CD4-positive, alpha-beta T cell treated with Interleukin-4 for 1 hour (primary cell): Measurements from ENCODE around the gene TEPSIN.
A peak's percentile ranks its signal among the peaks of the same experiment; 100 is the strongest.

ENCODE experiments used
- DNase-seq, 2 donors: peaks; one replicate each; pipeline ENCODE4 v3.0.0-alpha.2; 2020 to 2022

TEPSIN gene, protein sequence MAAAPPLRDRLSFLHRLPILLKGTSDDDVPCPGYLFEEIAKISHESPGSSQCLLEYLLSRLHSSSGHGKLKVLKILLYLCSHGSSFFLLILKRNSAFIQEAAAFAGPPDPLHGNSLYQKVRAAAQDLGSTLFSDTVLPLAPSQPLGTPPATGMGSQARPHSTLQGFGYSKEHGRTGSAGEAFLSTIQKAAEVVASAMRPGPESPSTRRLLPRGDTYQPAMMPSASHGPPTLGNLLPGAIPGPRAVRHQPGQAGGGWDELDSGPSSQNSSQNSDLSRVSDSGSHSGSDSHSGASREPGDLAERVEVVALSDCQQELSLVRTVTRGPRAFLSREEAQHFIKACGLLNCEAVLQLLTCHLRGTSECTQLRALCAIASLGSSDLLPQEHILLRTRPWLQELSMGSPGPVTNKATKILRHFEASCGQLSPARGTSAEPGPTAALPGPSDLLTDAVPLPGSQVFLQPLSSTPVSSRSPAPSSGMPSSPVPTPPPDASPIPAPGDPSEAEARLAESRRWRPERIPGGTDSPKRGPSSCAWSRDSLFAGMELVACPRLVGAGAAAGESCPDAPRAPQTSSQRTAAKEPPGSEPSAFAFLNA

DNA sequence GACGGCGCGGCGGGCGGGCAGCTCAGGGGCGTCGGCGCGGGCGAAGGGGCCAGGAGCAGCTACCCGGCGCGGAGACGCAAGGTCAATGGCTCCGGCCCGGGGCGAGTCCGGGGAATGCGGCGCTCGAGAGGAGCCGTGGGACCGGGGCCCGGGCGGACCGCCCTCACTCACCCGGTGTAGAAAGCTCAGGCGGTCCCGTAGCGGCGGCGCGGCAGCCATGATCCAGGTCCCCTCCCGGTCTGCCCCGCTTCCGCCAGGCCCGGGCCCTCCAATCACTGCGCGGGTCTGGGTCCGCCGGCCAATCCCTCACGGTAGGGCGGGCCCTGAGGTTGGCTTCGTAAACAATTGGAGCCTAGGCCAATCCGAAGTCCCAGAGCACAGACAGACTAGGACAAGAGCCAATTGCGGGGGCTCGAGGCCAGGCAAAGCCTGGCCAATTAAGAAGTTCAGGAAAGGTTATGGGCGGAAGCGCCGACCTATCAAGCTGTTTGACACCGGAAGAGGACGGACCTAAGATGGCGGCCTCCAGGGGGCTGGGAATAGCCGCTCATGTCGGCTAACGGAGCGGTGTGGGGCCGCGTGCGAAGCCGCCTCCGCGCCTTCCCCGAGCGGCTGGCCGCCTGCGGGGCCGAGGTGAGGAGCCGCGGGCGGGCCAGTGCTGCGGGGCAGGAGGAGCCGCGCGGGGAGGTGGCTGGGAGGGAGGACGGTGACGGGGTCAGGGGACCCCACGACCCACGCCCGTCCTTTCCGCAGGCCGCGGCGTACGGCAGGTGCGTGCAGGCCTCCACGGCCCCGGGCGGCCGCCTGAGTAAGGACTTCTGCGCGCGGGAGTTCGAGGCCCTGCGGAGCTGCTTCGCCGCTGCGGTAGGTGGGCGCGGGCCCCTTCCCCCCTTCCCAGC is at the start of gene TEPSIN, which contains the start of gene NDUFAF8:
Gene TEPSIN (minus strand): TSS at position 241 of the 899 bp plus-strand sequence. CDS start 22 bp downstream, at position 219.
Gene NDUFAF8 (plus strand): TSS at position 504 of the 899 bp plus-strand sequence. CDS start 46 bp downstream, at position 550.
- DNase-seq = peak; percentile 98

DNA sequence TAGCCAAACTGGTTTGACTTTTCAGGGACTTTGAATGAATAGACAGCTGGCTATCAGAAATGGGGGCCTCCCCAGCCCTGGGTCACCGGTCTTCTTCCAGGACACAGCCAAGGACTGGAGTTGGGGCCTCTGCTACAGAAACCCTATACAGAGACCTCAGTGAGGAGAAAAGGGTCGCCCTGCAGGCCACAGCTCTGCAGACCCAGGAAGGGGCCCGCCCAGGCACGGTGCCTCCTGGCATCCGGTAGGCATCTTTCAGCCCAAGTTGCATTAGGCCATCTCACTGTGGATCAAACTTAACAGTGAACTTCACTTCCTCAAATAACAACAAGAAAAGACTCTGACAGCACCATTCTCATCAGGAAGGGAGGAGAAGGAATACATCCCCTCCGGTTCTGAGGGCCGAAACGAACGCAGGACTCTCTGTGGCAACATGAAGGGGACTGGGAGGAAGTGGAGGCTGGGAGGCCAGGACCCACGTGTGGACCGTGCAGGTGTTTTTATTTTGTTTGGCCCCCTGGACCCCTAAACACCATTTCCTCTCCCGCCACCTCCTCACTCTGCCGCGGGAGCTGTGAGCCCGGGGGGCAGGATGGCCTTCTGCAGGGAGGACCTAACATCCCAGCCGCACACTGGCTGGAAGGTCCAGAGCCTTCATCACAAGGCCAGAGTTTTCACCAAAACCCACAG is 49.0 kb upstream of the TEPSIN start:
- DNase-seq = no peak

DNA sequence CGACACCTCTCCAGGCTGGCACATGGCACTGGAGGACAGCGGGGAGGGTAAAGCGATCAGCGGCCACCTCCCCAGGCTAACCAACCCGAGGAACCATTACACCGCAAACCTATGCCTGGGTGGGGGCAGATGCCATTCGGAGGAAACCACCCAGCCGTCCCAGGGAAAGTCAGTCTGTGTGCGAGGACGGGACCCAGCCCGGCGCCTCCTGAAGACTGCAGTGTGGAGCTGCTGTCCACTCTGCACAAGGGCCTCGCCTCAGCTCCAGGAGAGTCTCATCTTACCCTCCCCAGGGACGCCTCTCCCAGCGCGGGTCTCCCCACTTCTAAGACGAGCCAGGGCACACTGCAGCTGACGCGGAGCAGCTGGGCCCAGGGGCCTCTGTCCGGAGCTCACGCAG is 48.3 kb upstream of the TEPSIN start:
- no peak for DNase-seq

DNA sequence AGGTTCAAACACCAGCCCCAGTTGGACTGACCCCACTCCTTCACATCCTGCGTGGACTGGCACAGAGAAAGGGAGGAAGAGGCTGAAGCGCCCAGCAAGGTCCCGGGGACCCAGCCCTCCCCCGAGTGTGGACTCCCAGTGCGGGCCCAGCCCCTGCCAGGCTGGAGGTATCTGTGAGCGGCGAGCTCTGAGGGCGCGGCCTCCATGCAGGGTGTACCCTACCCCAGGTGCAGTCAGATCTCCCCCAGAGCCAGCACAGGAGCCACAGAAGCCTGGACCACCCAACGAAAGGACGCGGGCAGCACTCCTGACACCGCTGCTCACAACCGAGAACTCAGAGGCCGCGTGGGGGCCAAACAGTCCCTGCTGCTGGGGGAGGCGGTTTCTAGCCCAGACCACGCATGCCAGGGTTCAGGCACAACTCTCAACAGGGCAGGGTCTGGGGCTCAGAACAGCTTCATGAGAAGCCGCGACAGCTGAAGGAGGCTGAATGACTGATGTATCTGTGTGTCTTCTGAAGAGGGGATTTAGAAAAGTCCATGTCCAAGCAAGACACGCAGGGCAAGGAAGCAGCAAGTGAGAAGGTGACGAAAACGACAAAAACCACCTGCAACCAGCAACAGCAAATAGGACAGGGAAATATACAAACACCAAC is 47.8 kb upstream of the TEPSIN start:
- DNase-seq = no peak

DNA sequence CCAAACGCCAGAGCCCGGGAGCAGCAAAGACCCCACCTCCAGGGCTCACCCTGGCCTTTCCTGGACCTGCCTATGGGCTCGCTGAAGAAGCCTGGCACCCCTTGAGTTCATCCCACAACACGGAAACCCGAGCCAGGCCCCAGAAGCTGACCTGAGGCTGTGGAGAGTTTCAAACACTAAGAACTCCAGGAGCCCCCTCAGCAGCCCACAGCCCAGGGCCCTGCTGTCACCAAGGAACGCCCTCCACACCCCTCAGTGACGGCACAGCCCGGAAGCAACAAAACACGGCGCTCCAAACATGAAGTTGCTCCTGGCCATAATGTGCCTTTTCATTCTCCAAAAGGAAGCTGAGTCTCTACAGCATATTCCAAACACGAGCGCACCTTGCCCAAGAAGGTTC is 47.0 kb upstream of the TEPSIN start:
- no peak for DNase-seq

DNA sequence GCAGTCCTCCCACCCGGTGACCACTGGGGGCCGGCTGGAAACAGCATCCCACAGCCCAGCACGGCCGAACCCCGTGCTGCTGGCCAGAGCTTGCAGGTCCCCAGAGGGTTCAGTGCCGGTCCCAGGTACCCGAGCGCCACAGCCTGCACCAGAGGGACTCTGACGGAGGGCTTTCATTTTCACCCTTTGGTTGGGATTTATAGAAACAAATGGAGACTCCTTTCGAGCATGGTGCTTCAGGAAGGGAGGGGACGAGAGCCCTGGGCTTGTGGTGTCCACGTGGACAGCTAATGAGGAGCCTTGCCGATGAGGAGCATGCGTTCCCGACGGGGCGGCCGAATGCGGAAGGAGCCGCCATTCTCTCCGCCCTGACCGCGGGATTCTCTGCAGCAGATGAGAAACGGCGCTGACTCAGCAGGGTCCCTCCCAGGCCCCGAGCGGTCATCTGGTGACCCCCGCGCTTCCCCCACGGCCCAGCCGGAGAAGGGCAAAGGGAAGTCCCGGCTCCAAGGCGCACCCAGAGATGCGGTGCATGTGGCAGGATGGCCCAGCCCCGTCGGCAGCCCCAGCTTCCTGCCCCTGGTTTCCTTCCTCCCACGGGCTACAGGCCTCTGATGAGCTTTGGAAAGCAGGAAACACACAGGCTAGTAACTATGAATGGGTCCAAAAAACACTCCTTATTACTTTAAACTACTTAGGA is 46.5 kb upstream of the TEPSIN start:
- DNase-seq = peak; percentile 61 to 83

DNA sequence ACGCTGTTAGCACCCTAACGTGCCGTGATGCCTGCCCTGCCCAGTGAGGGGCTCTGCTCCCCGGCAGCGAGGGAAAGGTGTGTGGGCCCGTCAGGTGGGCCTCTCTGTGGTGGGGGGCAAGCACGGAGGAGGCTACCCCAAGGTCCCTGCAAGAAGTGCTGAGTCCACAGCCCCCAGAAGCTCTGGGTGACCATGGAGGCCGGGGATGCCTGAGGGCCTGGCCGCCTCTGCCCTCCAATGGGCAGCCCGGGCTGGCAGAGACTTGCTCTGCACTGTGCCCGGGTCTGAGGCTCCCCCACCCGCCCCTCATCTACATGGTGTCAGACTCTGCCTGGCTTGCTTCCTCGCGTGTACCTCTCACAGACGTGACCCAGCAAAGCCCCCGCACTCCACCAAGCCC is 44.0 kb upstream of the TEPSIN start:
- DNase-seq = no peak

DNA sequence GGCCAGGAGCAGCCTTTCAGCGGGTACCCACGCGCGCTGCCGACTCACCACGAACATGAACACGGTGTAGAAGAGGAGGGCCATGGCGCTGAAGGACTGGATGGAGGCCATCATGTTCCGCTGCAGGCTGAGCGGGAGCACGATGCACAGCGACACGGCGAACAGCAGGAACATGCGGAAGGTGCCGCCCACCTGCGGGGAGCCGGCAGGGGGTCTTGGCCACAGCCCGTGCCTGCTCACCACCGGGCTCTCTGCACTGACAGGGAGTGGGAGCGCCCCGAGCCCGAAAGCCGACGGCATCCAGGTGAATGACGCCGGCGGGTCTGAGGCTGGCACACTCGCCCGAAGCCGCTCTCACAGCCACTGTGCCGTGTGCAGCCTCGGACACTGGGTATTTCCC is 43.3 kb upstream of the TEPSIN start:
- DNase-seq = no peak

DNA sequence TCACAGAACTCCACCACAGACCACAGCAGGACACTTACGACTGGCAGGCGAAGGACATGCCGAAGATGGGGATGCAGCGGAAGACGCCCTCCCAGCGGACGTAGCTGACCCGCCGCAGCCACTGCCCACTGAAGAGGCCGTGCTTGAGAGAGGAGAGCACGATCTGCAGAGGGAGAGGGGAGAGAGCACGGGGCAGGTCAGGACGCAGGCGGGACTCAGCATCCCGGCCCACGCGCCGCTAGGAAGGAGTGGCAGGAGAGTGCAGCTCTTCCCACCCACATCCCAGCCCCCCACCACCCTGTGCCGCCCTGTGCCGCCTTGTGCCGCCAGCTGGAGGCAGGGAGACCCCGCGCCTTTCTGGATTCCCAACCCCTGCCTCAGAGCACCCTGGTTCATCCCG is 41.7 kb upstream of the TEPSIN start:
- DNase-seq = no peak

DNA sequence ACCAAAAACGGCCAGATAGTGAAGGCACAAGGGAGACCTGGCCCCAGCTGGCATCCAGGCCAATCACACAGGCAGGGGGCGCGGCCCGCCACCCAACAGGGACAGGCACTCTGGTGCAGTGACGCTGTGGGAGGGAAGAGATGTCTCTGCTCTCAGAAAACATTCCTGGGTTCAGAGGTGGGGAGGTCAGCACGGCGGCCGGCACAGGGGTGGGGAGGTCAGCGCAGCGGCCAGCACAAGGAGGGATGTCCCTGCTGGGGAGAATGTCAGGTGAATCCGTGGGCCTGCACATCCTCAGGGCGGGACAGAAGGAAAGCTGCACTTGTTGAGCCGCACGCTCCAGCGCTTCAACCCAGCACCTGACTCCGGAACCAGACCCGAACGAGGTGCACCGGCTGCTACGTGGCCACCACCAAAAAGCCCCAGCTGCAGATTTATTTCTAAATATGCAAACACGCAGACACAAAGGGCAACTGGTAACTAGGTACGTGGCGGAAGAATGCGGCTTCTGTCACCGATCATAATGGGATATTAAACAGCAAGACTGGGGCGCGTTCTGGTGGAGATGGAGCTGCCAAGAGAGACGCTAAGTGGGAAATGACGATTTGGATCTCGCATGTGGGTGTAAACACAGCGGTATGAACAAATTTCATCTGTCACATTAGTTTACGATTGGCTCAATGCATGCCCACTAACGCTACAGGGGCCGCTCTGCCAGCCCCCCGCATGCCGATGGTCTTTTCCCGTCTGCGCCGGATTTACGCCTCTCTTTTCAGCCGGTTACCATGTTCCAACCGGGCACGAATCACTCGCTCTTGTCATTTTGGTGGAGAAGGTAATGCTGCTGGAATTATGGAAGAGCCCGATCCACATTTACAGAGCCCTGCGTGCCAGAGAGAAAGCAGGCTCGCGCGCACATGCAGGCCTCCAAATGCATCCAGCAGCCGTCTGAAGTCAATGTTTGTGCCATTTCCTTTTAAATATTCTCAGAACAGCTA is 40.7 kb upstream of the TEPSIN start:
- no peak for DNase-seq

DNA sequence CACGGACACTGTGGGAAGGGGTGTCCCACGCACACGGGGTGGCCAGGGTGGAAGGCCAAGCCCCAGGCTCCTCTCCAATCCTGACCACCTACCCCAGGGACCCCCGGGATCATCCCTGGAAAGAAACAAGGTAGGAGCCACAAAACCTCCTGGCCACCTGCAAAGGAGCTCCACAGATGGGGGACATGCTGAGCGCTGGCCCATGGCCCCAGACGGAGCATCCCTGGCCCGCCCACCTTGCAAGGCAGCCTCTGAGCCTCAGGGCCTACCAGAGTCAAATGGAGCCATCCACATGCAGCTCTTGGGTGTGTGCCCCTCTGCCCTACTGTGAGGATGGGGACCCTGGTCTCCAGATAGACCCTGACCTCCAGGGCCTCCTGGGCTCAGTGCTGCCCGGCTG is 40.0 kb upstream of the TEPSIN start:
- DNase-seq = no peak

DNA sequence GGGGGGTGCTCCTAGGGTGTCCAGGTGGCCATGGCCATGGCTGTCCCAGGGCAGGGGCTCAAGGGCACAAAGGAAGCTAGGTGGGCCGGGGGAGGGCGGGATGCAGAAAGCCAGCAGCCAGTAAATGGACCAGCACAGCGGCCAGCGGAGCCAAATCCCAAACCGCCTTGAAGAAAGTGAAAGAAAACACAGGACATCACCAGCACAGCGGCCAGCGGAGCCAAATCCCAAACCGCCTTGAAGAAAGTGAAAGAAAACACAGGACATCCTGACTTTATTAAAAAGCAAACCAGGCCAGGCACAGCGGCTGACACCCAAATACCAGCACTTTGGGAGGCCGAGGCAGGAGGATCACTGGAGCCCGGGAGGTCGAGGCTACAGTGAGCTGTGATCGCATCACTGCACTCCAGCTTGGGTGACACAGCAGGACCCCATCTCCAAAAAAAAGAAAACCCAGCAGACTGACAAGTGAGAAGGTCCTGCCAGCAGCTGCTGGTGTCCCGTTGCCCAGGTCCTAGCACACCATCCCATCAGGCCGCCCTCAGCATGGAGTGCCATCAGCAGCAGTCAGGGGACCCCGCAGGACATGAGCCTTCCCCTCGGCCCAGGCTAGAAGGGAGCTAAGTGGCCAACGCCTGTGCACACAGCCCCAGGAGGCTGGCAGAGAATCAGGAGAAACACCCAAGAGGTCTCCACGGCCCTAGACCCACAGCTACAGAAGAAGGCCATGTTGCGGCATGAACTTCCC is 39.3 kb upstream of the TEPSIN start:
- no peak for DNase-seq

DNA sequence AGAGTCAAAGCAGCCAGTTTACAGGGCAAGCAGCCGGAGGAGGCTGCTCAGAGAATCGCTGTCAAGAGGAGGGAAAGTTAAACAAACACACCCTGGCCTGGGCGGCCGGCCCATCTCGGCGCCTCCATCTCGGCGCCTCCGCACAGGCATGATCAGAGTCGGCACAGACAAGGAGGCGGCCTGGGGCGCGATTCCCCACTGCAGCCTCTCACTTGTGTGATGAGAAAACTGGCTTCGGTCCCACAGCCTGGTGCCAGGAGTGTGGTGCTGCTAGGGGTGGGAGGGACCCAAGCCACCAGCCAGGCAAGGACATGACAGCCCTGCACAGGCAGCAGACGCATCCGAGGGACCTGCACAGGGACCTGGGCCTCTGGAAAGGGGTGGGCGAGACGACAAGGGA is 38.6 kb upstream of the TEPSIN start:
- DNase-seq = no peak

DNA sequence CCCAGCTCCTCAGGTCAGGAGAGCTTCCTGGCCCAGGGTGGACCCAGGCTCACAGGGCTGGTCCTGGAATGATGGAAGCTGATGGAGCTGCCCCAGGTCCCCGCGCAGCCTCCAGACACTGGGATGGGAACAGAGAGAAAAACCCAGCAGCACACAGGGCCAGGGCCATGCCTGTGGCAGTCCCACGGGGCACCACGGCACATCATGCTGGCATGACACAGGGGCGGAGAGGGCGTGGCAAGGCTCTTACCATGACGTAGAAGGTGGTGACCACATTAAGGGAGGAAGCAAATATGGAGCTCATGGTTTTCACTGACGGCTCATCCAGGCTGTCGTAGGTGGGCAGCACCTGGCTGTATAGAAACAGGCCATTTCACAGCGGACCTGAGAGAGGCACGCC is 37.9 kb upstream of the TEPSIN start:
- DNase-seq = no peak

DNA sequence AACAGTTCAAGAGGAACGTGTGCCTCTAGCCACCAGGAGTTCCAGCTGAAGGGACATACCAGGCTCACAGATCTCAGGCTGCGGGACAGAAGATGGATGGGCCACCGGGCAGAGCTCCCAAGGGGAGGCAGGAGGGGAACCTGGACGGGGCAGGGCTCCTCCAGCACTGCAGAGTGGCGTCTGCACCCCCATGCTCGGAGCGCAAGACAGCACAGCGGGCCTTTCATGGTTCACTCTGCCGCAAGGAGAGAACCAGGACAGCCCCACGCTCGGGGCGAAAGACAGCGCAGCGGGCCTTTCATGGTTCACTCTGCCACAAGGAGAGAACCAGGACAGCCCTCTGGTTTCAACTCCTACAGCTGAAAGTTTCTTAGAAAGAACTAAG is 35.6 kb upstream of the TEPSIN start:
- no peak for DNase-seq

DNA sequence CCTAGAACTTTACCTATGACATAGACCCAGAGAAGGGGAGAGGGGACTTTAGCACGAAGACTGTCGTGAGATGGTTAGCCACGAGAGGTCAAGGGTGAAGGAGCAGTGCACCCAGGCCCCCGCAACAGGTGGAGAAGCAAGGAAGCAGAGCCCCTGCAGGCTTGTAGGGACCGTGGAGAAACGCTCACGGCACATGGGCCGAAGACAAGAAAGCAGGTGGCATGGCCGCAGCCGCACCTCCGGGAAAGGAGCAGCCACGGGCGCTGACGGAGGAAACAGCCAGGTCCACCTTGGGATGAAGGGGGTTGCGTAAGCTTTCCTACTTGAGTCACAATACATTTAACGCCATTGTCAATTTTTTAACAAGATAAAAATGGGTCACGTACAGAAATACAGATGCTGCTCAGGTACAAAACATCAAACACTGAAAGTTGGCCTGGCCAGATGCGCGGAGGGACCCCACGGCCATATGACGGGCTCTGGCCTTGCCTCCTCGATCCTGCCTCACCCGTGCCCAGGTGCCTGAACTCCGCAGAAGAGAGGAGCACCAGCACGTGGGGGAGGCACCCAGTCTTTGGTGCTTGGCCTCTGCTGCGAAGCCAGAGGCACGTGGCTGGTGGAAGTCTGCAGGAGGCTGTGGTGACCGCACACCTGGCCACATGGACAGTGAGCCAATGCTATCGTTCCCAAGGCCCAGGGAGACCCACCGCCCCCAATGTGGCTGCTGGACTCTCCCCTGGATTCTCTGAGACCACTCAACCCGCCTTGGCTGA is 35.0 kb upstream of the TEPSIN start:
- no peak for DNase-seq

DNA sequence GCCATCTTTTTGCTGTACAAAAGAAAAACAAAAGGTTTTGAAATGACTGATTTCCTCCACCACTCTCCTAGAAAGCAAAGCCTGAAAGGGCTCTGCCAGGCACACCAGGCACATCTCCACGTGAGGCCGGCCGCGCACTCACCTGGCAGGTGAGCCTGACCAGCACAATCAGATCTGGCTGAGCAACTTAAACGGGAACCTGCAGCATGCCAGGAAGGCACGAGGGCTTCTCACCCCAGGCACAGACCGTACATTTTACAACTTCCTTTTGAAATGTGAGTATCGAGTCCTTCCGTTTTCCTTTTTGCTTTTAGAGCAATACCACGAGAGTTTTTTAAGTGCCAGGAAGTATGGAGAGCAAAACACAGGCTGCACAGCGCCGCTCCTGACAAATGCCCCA is 33.8 kb upstream of the TEPSIN start:
- DNase-seq = no peak

DNA sequence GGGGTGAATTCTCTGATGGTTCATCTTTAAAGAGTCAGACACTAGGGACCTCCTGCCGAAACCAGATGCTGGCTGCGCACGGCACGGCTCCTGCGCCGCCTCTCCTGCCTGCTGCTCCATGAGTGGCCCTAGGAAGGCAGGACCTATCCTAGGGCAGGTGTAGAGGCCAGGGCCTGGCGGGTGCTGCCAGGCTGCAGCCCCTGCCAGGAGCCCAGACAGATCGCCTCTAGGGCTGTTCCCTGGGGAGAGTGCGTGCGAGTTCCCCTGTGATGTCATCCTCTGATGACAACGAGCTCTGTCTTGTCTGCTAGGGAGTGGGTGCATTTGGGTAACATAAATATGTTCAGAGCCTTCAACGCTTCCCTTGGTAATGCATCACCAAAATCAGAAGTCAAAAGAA is 32.4 kb upstream of the TEPSIN start:
- no peak for DNase-seq

DNA sequence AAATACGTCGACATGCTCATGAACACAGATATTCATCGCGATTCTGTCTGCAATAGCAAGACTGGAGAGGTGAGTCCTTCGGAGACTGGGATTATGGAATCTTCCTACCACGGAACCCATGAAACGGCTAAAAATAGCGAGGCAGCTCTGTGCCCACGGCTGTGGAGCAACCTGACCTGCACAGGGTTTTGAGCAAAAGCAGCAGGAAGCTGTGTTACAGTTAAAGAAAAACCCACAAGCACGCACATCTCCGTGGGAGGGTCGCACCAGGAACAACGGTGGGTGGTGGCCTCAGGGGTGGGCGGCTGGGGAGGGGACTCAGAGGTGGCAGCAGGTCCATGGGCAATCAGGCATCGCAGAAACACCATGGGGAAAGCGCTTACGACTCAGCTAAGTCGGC is 31.4 kb upstream of the TEPSIN start:
- DNase-seq = no peak
